Skeletal muscle satellite cell (primary cell): ENCODE data around the gene SYNJ2.
A peak's percentile ranks its signal among the peaks of the same experiment; 100 is the strongest.

Experiments
- H3K27me3 ChIP-seq: 2 replicates; pipeline ENCODE4 v1.7.0; 2013; ENCODE audit warnings: low read length; ENCODE audit not compliant: control insufficient read depth, insufficient read depth
- H3K36me3 ChIP-seq: 2 replicates; pipeline ENCODE4 v1.7.0; 2013; ENCODE audit warnings: mild to moderate bottlenecking, control low read depth, low read length; ENCODE audit not compliant: insufficient read depth
- H3K4me1 ChIP-seq: 2 replicates; pipeline ENCODE4 v1.7.0; 2013; ENCODE audit warnings: low read length; ENCODE audit not compliant: control insufficient read depth, insufficient read depth
- H3K4me2 ChIP-seq: 2 replicates; pipeline ENCODE4 v1.7.0; 2013; ENCODE audit warnings: mild to moderate bottlenecking, low read length
- H3K4me3 ChIP-seq: 2 replicates; pipeline ENCODE4 v1.7.0; 2013; ENCODE audit warnings: low read length
- H3K9ac ChIP-seq: 2 replicates; pipeline ENCODE4 v1.7.0; 2013; ENCODE audit warnings: mild to moderate bottlenecking, low read depth, low read length, moderate library complexity
- H3K9me3 ChIP-seq: replicated peaks from 2 replicates; pipeline ENCODE4 v1.7.0; 2013; ENCODE audit warnings: mild to moderate bottlenecking, control low read depth, low read length

The SYNJ2 gene

DNA sequence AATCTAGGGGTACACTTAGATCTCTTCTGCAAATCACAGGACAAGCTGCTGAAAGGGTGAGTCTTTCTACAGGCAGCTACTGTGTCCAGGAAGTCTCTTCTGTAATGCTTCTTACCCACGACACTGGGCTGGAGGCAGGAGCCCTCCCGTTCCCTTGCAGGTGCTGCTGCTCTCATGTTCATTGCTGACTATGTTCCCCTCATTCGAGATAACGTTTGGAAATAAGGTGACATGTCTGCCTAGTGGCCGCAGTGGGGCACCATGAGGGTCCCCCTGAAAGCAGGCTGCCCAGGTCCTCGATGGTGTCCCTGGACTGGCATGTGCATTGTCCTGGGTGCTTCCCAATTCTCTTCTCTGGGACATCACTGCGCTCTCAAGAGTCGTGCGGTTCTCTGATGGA, 74.7 kb downstream of the SYNJ2 start:
- H3K9me3 ChIP-seq, result no peaks in the 10 kb centered on the region
- peaks cover 47% of the 10 kb centered on the region for H3K4me1 ChIP-seq

DNA sequence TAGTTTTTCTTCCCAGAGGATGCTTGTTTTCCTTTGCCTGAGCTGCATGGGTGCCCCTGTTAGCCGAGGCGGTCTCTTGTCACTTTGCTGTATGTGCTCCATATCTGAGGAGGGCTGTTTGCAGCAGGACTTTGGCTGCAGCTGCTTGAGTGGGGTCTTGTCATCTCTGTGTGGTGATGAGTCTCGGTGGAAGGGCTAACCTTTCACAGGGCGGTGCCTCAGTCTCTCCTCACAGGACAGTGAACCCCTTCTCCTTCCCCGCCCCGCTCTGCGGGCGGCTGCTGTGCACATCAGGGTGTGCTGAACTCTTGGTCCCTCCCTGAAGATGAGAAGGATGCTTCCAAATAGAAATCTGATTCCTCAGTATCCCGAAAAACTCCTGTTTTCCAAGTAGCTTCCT, 75.1 kb downstream of the SYNJ2 start:
- peak overlapping the region; percentile 40 for H3K4me3 ChIP-seq
- no peaks in the 10 kb centered on the region for H3K9me3 ChIP-seq
- H3K36me3 ChIP-seq, result peaks cover 40% of the 10 kb centered on the region
- peaks cover 51% of the 10 kb centered on the region for H3K4me1 ChIP-seq
- no peaks in the 10 kb centered on the region for H3K27me3 ChIP-seq
- H3K4me2 ChIP-seq, result peak overlapping the region; percentile 62
- peak overlapping the region; percentile 61 for H3K9ac ChIP-seq

More for the DNA sequence above, 74.7 kb downstream of the SYNJ2 start:
- Histone ChIP-seq H3K4me2 (no peak overlapping the region), H3K9ac (no peak overlapping the region), H3K36me3 (peaks cover 36% of the 10 kb centered on the region), H3K27me3 (no peaks in the 10 kb centered on the region), H3K4me3 (no peak overlapping the region)

DNA sequence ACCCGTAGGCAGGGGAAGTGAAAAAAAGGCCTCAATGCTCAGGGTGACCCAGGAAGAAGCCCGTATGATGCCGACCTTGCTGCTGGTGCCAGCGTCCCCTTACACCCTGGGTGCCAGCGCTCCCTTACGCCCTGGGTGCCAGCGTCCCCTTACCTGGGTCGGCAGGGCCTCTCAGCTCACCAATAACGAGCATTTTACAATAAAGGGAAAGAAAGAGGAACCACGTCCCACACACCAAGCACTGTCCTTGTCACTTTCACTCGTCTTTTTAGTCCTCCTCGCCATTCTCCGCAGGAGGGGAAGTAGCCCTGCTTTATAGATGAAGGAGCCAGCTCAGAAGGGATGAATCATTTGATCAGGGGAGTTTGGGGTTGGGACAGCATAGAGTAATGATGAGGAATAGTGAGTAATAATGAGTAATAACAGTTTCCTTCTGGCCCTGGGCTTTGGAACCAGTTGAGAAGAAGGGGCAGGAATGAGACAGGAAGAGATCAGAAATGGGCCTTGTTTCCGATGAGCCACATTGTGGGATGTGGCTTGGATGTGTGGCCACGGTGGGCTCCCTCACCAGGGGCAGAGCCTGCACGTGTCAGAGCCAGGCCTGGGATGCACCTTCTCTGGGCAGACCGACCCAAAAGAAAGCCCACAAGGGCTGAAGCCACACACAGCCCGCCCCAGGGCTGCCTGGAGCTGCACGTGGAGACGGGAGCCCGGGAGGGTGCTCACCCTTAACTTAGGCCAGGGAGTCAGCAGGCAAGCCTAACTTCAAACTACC, 75.7 kb downstream of the SYNJ2 start:
- H3K9me3 ChIP-seq, result no peaks in the 10 kb centered on the region
- no peaks in the 10 kb centered on the region for H3K27me3 ChIP-seq
- H3K4me1 ChIP-seq, result peaks cover 55% of the 10 kb centered on the region
- H3K36me3 ChIP-seq, result peaks cover 44% of the 10 kb centered on the region
- H3K4me2 ChIP-seq, result peak overlapping the region; percentile 62
- peak overlapping the region; percentile 40 for H3K4me3 ChIP-seq
- peak overlapping the region; percentile 73 for H3K9ac ChIP-seq

DNA sequence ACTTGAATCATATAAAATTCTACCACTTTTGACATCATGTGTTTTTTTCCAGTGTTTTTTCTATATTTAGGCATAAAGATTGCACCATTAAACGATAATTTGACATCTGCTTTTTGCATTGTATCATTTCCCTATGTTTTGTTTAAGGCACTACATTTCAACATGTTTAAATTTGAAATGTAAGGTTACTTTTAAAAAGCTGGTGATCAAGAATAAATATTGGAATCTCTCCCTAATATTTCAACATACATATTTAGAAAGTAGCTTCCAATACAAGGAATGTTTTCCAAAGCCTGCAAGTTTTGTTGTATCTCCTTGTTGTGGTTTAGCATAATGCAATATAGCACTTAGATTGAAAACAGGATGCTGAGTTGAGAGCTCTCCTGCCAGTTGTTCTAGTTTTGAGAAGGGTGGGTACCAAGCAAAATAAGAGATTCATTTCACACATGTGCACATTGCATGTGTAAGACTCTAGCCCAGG, 76.5 kb downstream of the SYNJ2 start:
- peak overlapping the region; percentile 73 for H3K9ac ChIP-seq
- H3K27me3 ChIP-seq, result no peaks in the 10 kb centered on the region
- no peak overlapping the region for H3K4me2 ChIP-seq
- peaks cover 55% of the 10 kb centered on the region for H3K4me1 ChIP-seq
- peaks cover 46% of the 10 kb centered on the region for H3K36me3 ChIP-seq
- H3K4me3 ChIP-seq, result no peak overlapping the region
- no peaks in the 10 kb centered on the region for H3K9me3 ChIP-seq

DNA sequence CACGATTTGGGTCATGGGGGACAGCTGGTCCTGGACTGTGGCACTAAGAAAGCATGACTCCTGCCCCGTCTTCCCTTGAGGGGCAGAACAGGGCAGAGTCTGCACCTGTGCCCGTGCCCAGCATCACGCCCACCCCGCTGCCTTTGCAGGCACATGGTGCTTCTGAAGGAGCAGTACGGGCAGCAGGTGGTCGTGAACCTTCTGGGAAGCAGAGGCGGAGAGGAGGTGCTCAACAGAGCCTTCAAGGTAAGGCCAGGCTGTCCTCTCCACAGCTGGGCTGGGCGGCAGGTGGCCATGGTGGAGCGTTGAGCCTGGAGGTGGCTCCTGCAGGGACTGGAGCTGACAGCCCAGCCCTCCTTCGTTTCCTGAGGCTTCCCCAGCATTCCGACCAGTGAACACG, 77.4 kb downstream of the SYNJ2 start:
- Histone ChIP-seq H3K4me3 (no peak overlapping the region), H3K9ac (no peak overlapping the region), H3K9me3 (no peaks in the 10 kb centered on the region), H3K36me3 (peaks cover 52% of the 10 kb centered on the region), H3K27me3 (no peaks in the 10 kb centered on the region), H3K4me2 (no peak overlapping the region), H3K4me1 (peaks cover 55% of the 10 kb centered on the region)

DNA sequence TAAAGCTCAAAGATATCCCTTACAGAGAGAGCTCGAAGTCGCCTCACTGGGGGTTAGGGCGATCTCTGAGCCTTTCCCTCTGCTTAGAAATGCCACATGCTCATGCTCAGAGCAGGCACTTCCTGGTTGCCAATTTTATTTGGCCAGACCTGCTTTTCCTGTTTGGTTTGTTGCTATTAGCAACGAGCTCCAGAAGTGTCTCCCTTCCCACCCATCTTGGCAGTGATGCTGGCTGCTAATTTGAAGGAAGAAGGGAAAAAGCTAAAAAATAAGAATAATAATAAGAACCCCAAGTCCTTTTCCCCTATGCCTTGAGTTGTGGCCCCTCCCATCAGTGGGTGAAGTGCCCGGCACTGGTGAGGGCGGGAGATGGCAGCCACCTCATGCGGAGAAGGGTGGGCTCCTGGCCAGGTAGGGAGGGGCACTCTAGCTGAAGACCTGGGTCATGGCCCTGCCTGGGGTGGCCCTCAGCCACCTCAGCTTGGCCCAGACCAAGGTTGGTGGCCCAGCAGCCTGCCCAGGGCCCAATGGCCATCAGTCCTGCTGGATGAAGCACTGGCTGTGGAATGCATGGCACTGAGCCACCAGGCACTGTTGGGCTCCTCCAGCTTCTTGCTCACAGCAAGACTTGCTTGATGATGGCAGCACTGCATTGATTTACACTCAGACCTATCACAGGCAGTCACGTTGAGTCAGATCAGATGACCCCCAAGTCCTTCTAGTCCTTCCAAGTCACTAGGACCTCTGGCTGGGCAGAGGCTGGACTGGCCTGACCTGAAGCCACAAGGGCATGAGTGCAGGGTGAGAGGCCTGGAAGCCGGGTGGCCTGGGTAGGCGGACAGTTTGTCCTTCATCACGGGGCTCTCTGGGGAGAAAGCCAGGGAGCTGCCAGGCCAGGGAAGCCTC, 79.0 kb downstream of the SYNJ2 start:
- peak overlapping the region; percentile 41 for H3K4me2 ChIP-seq
- H3K4me1 ChIP-seq, result peaks cover 55% of the 10 kb centered on the region
- peak overlapping the region; percentile 83 for H3K9ac ChIP-seq
- H3K9me3 ChIP-seq, result no peaks in the 10 kb centered on the region
- peaks cover 62% of the 10 kb centered on the region for H3K36me3 ChIP-seq
- H3K4me3 ChIP-seq, result peak overlapping the region; percentile 34
- no peaks in the 10 kb centered on the region for H3K27me3 ChIP-seq

DNA sequence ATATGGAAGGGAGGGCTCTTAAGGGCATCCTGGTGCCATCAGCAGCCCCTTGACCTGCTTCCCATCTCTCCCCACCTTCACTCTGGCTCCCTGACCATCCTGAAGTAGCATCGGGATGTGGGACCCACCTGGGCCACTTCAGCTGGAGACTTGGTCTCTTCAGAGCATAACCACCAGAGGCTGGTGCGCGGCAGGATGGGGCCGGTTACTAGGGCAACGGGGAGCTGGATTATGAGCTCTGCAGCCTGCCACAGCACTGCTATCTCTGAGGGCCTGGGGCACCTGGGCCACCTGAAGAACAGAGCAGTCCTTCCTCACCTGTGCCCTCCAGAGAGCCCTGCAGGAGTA, 79.7 kb downstream of the SYNJ2 start:
- Histone ChIP-seq H3K27me3 (no peaks in the 10 kb centered on the region), H3K9ac (peak overlapping the region; percentile 83), H3K4me3 (no peak overlapping the region), H3K4me2 (no peak overlapping the region), H3K4me1 (peaks cover 55% of the 10 kb centered on the region), H3K9me3 (no peaks in the 10 kb centered on the region), H3K36me3 (peaks cover 63% of the 10 kb centered on the region)

DNA sequence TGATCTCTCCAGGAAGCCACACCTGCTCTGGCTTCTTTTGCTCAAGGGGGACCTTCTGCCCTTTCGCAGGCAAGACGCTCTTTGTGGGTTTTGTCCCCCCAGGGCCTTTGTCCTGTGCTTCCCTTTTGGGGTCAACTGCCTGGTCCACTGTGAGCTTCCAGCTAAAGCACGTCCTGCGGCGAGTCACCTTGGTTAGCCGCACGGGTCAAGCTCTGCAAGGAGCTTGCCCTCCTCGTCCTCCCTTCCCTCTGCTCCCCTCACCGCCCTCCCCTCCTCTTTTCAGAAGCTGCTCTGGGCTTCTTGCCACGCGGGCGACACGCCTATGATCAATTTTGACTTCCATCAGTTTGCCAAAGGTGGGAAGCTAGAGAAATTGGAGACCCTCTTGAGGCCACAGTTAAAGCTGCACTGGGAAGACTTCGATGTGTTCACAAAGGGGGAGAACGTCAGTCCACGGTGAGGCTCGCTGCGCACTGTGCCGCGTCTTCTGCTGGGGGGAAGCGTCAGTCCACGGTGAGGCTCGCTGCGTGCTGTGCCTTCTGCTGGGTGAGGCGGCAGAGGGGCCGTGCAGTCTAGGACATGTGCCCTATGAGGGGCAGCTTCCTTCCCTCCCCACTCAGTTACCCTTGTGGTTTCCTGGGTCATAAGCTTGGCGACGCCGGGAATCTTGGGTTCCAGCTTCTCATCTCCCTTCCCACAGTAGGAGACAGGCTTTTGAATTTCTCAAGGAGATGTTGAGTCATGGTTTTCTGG, 80.2 kb downstream of the SYNJ2 start:
- Histone ChIP-seq H3K4me1 (peaks cover 51% of the 10 kb centered on the region), H3K27me3 (no peaks in the 10 kb centered on the region), H3K36me3 (peaks cover 63% of the 10 kb centered on the region), H3K9ac (no peak overlapping the region), H3K4me3 (no peak overlapping the region), H3K9me3 (no peaks in the 10 kb centered on the region), H3K4me2 (no peak overlapping the region)

DNA sequence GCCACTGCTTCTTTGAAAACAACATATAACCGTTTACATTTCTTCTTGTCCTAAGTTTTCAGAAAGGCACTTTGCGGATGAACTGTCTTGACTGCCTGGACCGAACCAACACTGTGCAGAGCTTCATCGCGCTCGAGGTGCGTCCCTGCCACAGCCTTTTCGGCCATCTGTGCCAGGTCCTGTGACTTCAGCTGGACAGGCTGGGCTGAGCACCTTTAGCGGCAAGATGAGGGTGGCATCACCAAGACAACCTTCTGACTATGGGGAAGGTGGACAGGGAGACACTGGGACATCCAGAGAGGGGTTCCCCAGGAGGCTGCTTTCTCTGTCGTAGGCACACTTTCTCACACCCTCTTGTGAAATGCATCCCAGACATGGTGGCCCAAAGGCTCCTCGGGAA, 82.1 kb downstream of the SYNJ2 start:
- H3K4me1 ChIP-seq, result peaks cover 46% of the 10 kb centered on the region
- no peaks in the 10 kb centered on the region for H3K9me3 ChIP-seq
- no peak overlapping the region for H3K9ac ChIP-seq
- H3K36me3 ChIP-seq, result peaks cover 77% of the 10 kb centered on the region
- no peak overlapping the region for H3K4me3 ChIP-seq
- no peaks in the 10 kb centered on the region for H3K27me3 ChIP-seq
- H3K4me2 ChIP-seq, result no peak overlapping the region

DNA sequence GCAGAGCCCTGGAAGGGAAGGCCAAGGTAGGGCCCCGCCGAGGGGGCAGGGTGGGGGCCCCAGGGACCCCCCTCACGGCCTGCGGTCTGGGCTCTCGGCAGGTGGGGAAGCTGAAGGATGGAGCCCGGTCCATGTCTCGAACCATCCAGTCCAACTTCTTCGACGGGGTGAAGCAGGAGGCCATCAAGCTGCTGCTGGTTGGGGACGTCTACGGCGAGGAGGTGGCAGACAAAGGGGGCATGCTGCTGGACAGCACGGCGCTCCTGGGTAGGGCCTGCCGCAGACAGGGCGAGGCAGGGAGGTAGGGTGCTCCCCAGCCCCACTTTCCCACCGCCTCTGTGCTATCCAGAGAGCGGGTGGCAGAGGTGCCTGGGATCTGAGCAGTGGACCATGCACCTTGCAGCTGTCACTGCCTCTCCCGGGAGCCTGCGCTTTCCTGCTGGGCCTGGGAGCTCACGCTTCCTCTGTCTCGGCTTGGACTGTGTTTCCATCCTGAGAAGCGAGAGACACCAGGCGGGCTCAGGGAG, 83.1 kb downstream of the SYNJ2 start:
- Histone ChIP-seq H3K9me3 (no peaks in the 10 kb centered on the region), H3K4me2 (no peak overlapping the region), H3K4me3 (no peak overlapping the region), H3K9ac (no peak overlapping the region), H3K27me3 (no peaks in the 10 kb centered on the region), H3K36me3 (peaks cover 75% of the 10 kb centered on the region), H3K4me1 (peaks cover 46% of the 10 kb centered on the region)
